Endothelial cell of umbilical vein (primary cell): ENCODE measurements around the gene WASF2. TPM values are rescaled to one million over a fixed set of nuclear protein-coding genes. Genes with fewer than 3 reads are reported as not detected.

ENCODE experiments used
- BruUV-seq: library from RNA; stranded (reverse); fragments of 400-500 nt; replicated peaks from 2 replicates; lab custom pipeline; 2021; lab: Mats Ljungman, UMichigan
- CTCF ChIA-PET: fragments of 300-600, 350-600 bp; sonication (Branson Sonifier 250); formaldehyde crosslinking; loops from one replicate; lab custom pipeline; 2021; ENCODE audit warnings: antibody characterized with exemption, inconsistent platforms; lab: Charles Lee
- POLR2A ChIA-PET: fragments of 300-600, 350-600 bp; sonication (Branson Sonifier 250); formaldehyde crosslinking; loops from one replicate; lab custom pipeline; 2021; ENCODE audit warnings: antibody characterized with exemption, inconsistent platforms; lab: Charles Lee
- DNase-seq: peaks from one replicate; pipeline ENCODE4 v3.0.0-alpha.2; 2011; ENCODE audit warnings: low read depth, low spot score
- FAIRE-seq: peaks from 2 replicates; lab custom pipeline; 2011; peaks lifted over from hg19 to GRCh38; lab: Jason Lieb, UNC
- H2AFZ ChIP-seq: 2 replicates; pipeline ENCODE4 v1.6.0; 2012; ENCODE audit warnings: low read depth, low read length, control low read depth, inconsistent platforms
- H3K27ac ChIP-seq: 2 replicates; pipeline ENCODE4 v1.5.1; 2011; ENCODE audit warnings: low read depth, mild to moderate bottlenecking, control low read depth, low read length, moderate library complexity; ENCODE audit not compliant: insufficient read depth
- H3K27me3 ChIP-seq, 2 experiments: 2 replicates each; pipeline versions ENCODE4 v1.6.0 to v1.6.1; 2011; ENCODE audit warnings: low read length in 2 of 2, mixed read lengths in 1 of 2; ENCODE audit not compliant: control insufficient read depth in 2 of 2, insufficient read depth in 2 of 2
- H3K36me3 ChIP-seq, 2 experiments: 2 replicates in 1 of 2; 3 replicates in 1 of 2; pipeline ENCODE4 v1.5.1; 2011; ENCODE audit warnings: low read length in 2 of 2, mild to moderate bottlenecking in 1 of 2, moderate library complexity in 1 of 2; ENCODE audit not compliant: control insufficient read depth in 2 of 2, insufficient read depth in 2 of 2; ENCODE audit errors: extremely low read depth in 1 of 2
- H3K4me1 ChIP-seq: 3 replicates; pipeline ENCODE4 v1.5.1; 2011; ENCODE audit warnings: mild to moderate bottlenecking, low read length; ENCODE audit not compliant: control insufficient read depth, insufficient read depth; ENCODE audit errors: extremely low read depth
- H3K4me2 ChIP-seq: 2 replicates; pipeline ENCODE4 v1.6.1; 2011; ENCODE audit warnings: low read length, control low read depth, mixed read lengths; ENCODE audit not compliant: insufficient read depth
- H3K4me3 ChIP-seq, 3 experiments: fragments of 200-600 bp in 1 of 3; sonication (generic), shearing (Covaris generic) in 1 of 3; replicated peaks in 1 of 3; 2 replicates each; pipeline ENCODE4 v1.5.1; 2011 to 2016; ENCODE audit warnings: control low read depth in 3 of 3, low read length in 3 of 3, mild to moderate bottlenecking in 2 of 3, inconsistent platforms in 1 of 3, low read depth in 1 of 3, moderate library complexity in 1 of 3; ENCODE audit not compliant: insufficient read depth in 1 of 3
- H3K79me2 ChIP-seq: 2 replicates; pipeline ENCODE4 v1.6.0; 2012; ENCODE audit warnings: low read length, inconsistent platforms; ENCODE audit not compliant: control insufficient read depth, insufficient read depth
- H3K9ac ChIP-seq: replicated peaks from 2 replicates; pipeline ENCODE3; 2011; ENCODE audit warnings: low read length, control low read depth; ENCODE audit not compliant: insufficient read depth; ENCODE audit errors: extremely low read depth
- H3K9me1 ChIP-seq: replicated peaks from 3 replicates; pipeline ENCODE4 v1.6.0; 2011; ENCODE audit warnings: mild to moderate bottlenecking, low read length; ENCODE audit not compliant: control insufficient read depth, insufficient read depth; ENCODE audit errors: extremely low read depth
- H3K9me3 ChIP-seq: replicated peaks from 2 replicates; pipeline ENCODE4 v1.5.1; 2012; ENCODE audit warnings: low read length, inconsistent platforms; ENCODE audit not compliant: control insufficient read depth, insufficient read depth
- H4K20me1 ChIP-seq: replicated peaks from 2 replicates; pipeline ENCODE3; 2011; ENCODE audit warnings: mild to moderate bottlenecking, low read length; ENCODE audit not compliant: control insufficient read depth, insufficient read depth; ENCODE audit errors: extremely low read depth
- EZH2 ChIP-seq: IDR thresholded peaks from 2 replicates; pipeline ENCODE4 v1.6.1; 2012; ENCODE audit warnings: borderline replicate concordance, low read depth, mild to moderate bottlenecking, moderate library complexity, low read length, inconsistent platforms; ENCODE audit not compliant: severe bottlenecking
- FOS ChIP-seq: IDR thresholded peaks from 2 replicates; pipeline ENCODE4 v1.6.1; 2011; ENCODE audit warnings: mild to moderate bottlenecking, low read length, moderate library complexity, borderline replicate concordance; ENCODE audit not compliant: insufficient read depth
- GATA2 ChIP-seq: IDR thresholded peaks from 2 replicates; pipeline ENCODE4 v1.7.0; 2011; ENCODE audit warnings: low read depth, mild to moderate bottlenecking, moderate library complexity, mixed read lengths, low read length; ENCODE audit not compliant: insufficient read length, insufficient read depth
- JUN ChIP-seq: IDR thresholded peaks from 2 replicates; pipeline ENCODE4 v1.6.1; 2011; ENCODE audit warnings: borderline replicate concordance, low read depth; ENCODE audit not compliant: insufficient read length, insufficient read depth
- MAX ChIP-seq: IDR thresholded peaks from 2 replicates; pipeline ENCODE4 v1.6.1; 2011; ENCODE audit not compliant: insufficient read depth, insufficient read length
- MYC ChIP-seq: IDR thresholded peaks from one replicate; pipeline ENCODE4 v1.6.1; 2011; ENCODE audit warnings: mild to moderate bottlenecking, low read depth, low read length
- POLR2A ChIP-seq: IDR thresholded peaks from 2 replicates; pipeline ENCODE4 v1.6.1; 2012; ENCODE audit warnings: low read depth, mild to moderate bottlenecking, control low read depth, low read length
- POLR2AphosphoS5 ChIP-seq: IDR thresholded peaks from 2 replicates; pipeline ENCODE4 v1.6.1; 2012; ENCODE audit warnings: low read depth, mild to moderate bottlenecking, control low read depth, low read length, moderate library complexity; ENCODE audit not compliant: insufficient read depth
- dilution Hi-C: fragments of 300-500 bp; cut with MboI; formaldehyde crosslinking; loops from one replicate; pipeline ENCODE4 v1.15.0; 2019; ENCODE audit warnings: low sequenced_read_pairs; ENCODE audit not compliant: extremely low pct_ligation_motif_present
- intact Hi-C: fragments of 100-400 bp; cut with micrococcal nuclease; formaldehyde crosslinking; loops from one replicate; pipeline ENCODE4 v1.10.0; 2022
- polyA plus RNA-seq, 4 experiments: library from polyadenylated mRNA; depleted of rRNA in 3 of 4; stranded (reverse) in 3 of 4; unstranded in 1 of 4; fragments of >200 nt; gene quantifications; 2 replicates each; pipeline versions ENCODE4 v1.2.1 to v1.2.3, GENCODE V29; 2011 to 2012; ENCODE audit warnings: missing spikeins in 1 of 4
- total RNA-seq: library from RNA; stranded (reverse); gene quantifications from 2 replicates; pipeline ENCODE4 v1.2.3, GENCODE V29; 2021
- TF ChIP-seq, protein P1 (sequence below), 2 donors: IDR thresholded peaks; 1 replicate in 1 of 2; 2 replicates in 1 of 2; pipeline ENCODE4 v1.5.1; 2011; ENCODE audit warnings: low read length in 2 of 2, mild to moderate bottlenecking in 2 of 2, moderate library complexity in 2 of 2, control low read depth in 1 of 2, inconsistent platforms in 1 of 2, low read depth in 1 of 2; ENCODE audit not compliant: insufficient read depth in 1 of 2; ENCODE audit errors: extremely low read depth in 1 of 2

WASF2 gene
- total and polyA plus RNA-seq, 2 donors (not counting 3 experiments of a cell fraction or from before 2014, with no cell fraction given), result 76.9 to 172 TPM

GRCh38 chr1:27380766-27381733 is 108.9 kb downstream of the WASF2 start:
- H3K79me2 ChIP-seq, result no peaks in the 10 kb centered on the region
- H4K20me1 ChIP-seq, result no peaks in the 10 kb centered on the region
- H3K27me3 ChIP-seq, result peaks cover 0 to 3% of the 10 kb centered on the region in 2 experiments
- H3K4me1 ChIP-seq, result no peaks in the 10 kb centered on the region
- dilution Hi-C loops, result no loop called here
- CTCF ChIA-PET, result interaction anchor here (0.8 to 3.2 kb wide), 4 partner anchors 12 to 23 kb away, joined by 3 to 17 read pairs (median 12); partner anchors contain the start of gene MAP3K6
- POLR2A ChIA-PET, result no interaction called here
- H3K4me2 ChIP-seq, result no peak overlapping the region
- no peak for FAIRE-seq
- H3K9ac ChIP-seq, result no peak overlapping the region
- no peak overlapping the region for H3K27ac ChIP-seq
- TF ChIP-seq FOS (no peak), JUN (no peak), GATA2 (no peak), MYC (no peak), POLR2A (no peak), POLR2AphosphoS5 (no peak), MAX (no peak), EZH2 (no peak)
- TF ChIP-seq, protein P1, sequence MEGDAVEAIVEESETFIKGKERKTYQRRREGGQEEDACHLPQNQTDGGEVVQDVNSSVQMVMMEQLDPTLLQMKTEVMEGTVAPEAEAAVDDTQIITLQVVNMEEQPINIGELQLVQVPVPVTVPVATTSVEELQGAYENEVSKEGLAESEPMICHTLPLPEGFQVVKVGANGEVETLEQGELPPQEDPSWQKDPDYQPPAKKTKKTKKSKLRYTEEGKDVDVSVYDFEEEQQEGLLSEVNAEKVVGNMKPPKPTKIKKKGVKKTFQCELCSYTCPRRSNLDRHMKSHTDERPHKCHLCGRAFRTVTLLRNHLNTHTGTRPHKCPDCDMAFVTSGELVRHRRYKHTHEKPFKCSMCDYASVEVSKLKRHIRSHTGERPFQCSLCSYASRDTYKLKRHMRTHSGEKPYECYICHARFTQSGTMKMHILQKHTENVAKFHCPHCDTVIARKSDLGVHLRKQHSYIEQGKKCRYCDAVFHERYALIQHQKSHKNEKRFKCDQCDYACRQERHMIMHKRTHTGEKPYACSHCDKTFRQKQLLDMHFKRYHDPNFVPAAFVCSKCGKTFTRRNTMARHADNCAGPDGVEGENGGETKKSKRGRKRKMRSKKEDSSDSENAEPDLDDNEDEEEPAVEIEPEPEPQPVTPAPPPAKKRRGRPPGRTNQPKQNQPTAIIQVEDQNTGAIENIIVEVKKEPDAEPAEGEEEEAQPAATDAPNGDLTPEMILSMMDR (IDR thresholded peaks at IDR 0.05; ENCODE audit: extremely low read depth in 1 of 2, insufficient read depth in 1 of 2, low read depth in 1 of 2, low read length in 2 of 2), result no peak
- H3K36me3 ChIP-seq, result no peaks in the 10 kb centered on the region
- no peak overlapping the region for H2AFZ ChIP-seq
- BruUV-seq, result no TSS peak
- no peak for DNase-seq
- intact Hi-C loops, result no loop called here
- H3K4me3 ChIP-seq, result no peak overlapping the region
- H3K9me1 ChIP-seq, result no peaks in the 10 kb centered on the region
- H3K9me3 ChIP-seq, result no peaks in the 10 kb centered on the region
